Gastroesophageal sphincter (tissue), 4 donors: Measurements from ENCODE around the gene LPAR5. TPM values are rescaled to one million over a fixed set of nuclear protein-coding genes. Genes with fewer than 3 reads are reported as not detected.

ENCODE experiments used
- ATAC-seq: fragments of 150-250 bp; one replicate; pipeline ENCODE4 v1.9.1; 2016; ENCODE audit warnings: mild to moderate bottlenecking, moderate library complexity
- H3K27ac ChIP-seq, 4 donors: fragments of 200-600 bp; sonication (generic) in 3 of 4; 1 replicate in 3 of 4; 2 replicates in 1 of 4; pipeline ENCODE4 v1.5.1; 2016 to 2019
- H3K27me3 ChIP-seq: fragments of 200-600 bp; sonication (generic); one replicate; pipeline ENCODE4 v1.5.1; 2019
- H3K36me3 ChIP-seq, 2 donors: fragments of 200-600 bp; sonication (generic); one replicate each; pipeline ENCODE4 v1.5.1; 2019; ENCODE audit warnings: control low read depth in 1 of 2
- H3K4me1 ChIP-seq, 3 donors: fragments of 200-600 bp; sonication (generic); 1 replicate in 2 of 3; 2 replicates in 1 of 3; pipeline ENCODE4 v1.5.1; 2016 to 2019; ENCODE audit warnings: control low read depth in 2 of 3
- H3K4me3 ChIP-seq, 2 donors: fragments of 200-600 bp; sonication (generic); one replicate each; pipeline ENCODE4 v1.5.1; 2019; ENCODE audit warnings: mild to moderate bottlenecking in 1 of 2, moderate library complexity in 1 of 2
- H3K9me3 ChIP-seq, 3 donors: fragments of 200-600 bp; sonication (generic); one replicate each; pipeline ENCODE4 v1.5.1; 2017 to 2019; ENCODE audit warnings: control low read depth in 2 of 3
- EP300 ChIP-seq: sonication (generic); formaldehyde crosslinking; IDR thresholded peaks from one replicate; pipeline ENCODE4 v1.6.1; 2017; ENCODE audit warnings: antibody characterized with exemption, mild to moderate bottlenecking
- POLR2A ChIP-seq, 2 donors: fragments of 450-650 bp; IDR thresholded peaks; one replicate each; pipeline ENCODE4 v1.6.1; 2017; ENCODE audit warnings: antibody characterized with exemption in 2 of 2, mild to moderate bottlenecking in 2 of 2, moderate library complexity in 1 of 2
- POLR2AphosphoS5 ChIP-seq: sonication (generic); formaldehyde crosslinking; IDR thresholded peaks from one replicate; pipeline ENCODE4 v1.6.1; 2017; ENCODE audit warnings: antibody characterized with exemption
- WGBS, 2 donors: methylation state at CpG; one replicate each; pipeline ENCODE4 v1.1.5; 2018; ENCODE audit warnings: low coverage in 1 of 2; 5-methylcytosine and 5-hydroxymethylcytosine counted together
- total RNA-seq, 4 donors: library from RNA; depleted of rRNA; stranded (reverse); fragments of >200 nt; gene quantifications; one replicate each; pipeline ENCODE4 v1.1.0, GENCODE V29; 2016
- TF ChIP-seq, protein P1 (sequence below), 4 experiments: fragments of 200-600 bp in 2 of 4; fragments of 450-650 bp in 2 of 4; sonication (generic) in 1 of 4; IDR thresholded peaks; one replicate each; pipeline ENCODE4 v1.5.1; 2017 to 2019; ENCODE audit warnings: antibody characterized with exemption in 4 of 4, mild to moderate bottlenecking in 2 of 4, moderate library complexity in 2 of 4

The LPAR5 gene
- total RNA-seq, 4 donors from 2014 or later, result 0.47 to 2.0 (median 1.2) TPM

DNA sequence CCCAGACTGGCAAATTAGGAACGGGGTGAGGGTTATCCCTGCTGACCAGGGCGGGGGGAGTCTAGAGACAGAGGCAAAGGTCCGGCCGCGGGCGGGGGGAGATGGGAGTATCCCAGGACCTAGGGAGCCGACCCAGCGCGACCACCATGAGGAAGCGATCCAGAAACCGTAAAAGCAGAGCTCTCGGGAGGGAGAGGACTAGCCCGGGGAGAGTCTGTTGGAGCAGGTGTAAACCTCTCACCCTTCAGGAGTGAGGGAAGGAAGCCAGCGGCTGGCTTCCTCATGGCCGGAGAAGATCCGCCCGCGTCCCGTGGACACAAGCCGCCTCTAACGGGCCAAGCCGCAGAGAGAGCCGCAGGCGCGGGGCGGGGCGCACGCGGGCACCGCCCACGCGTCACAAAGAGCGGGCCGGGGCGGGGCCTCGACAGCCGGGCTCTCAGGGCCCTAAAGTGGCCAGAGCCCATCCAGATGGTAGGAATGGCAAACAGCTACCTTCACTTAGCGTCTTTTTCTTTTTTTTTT is 11.4 kb upstream of the LPAR5 start, which contains the start of gene ACRBP:
ACRBP (minus strand) TSS at position 350 of the 522 bp plus-strand sequence; CDS start at position 284, 66 bp downstream.
- peaks cover 0 to 44% of the 10 kb centered on the region in 2 donors for H3K36me3 ChIP-seq
- WGBS, 2 donors, result 0 to 2% methylated on average over 5 to 11 of the region's 38 CpGs
- H3K27ac ChIP-seq, result peak within 1 kb of the TSS in 3 of 4 donors; percentile 67 to 74 (median 73)
- H3K27me3 ChIP-seq, result no peaks in the 10 kb centered on the region
- H3K9me3 ChIP-seq, result no peaks in the 10 kb centered on the region
- peak; percentile 95 for ATAC-seq
- H3K4me3 ChIP-seq, result peak within 1 kb of the TSS; percentile 46 to 60
- peaks cover 0 to 14% (median 0%) of the 10 kb centered on the region in 3 donors for H3K4me1 ChIP-seq
- no peak for TF ChIP-seq EP300
- TF ChIP-seq, protein P1, sequence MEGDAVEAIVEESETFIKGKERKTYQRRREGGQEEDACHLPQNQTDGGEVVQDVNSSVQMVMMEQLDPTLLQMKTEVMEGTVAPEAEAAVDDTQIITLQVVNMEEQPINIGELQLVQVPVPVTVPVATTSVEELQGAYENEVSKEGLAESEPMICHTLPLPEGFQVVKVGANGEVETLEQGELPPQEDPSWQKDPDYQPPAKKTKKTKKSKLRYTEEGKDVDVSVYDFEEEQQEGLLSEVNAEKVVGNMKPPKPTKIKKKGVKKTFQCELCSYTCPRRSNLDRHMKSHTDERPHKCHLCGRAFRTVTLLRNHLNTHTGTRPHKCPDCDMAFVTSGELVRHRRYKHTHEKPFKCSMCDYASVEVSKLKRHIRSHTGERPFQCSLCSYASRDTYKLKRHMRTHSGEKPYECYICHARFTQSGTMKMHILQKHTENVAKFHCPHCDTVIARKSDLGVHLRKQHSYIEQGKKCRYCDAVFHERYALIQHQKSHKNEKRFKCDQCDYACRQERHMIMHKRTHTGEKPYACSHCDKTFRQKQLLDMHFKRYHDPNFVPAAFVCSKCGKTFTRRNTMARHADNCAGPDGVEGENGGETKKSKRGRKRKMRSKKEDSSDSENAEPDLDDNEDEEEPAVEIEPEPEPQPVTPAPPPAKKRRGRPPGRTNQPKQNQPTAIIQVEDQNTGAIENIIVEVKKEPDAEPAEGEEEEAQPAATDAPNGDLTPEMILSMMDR (IDR thresholded peaks at IDR 0.05), result no peak
- TF ChIP-seq POLR2AphosphoS5, result peak; percentile 40
- TF ChIP-seq POLR2A (IDR thresholded peaks at IDR 0.05), result peak; percentile 18 to 21

DNA sequence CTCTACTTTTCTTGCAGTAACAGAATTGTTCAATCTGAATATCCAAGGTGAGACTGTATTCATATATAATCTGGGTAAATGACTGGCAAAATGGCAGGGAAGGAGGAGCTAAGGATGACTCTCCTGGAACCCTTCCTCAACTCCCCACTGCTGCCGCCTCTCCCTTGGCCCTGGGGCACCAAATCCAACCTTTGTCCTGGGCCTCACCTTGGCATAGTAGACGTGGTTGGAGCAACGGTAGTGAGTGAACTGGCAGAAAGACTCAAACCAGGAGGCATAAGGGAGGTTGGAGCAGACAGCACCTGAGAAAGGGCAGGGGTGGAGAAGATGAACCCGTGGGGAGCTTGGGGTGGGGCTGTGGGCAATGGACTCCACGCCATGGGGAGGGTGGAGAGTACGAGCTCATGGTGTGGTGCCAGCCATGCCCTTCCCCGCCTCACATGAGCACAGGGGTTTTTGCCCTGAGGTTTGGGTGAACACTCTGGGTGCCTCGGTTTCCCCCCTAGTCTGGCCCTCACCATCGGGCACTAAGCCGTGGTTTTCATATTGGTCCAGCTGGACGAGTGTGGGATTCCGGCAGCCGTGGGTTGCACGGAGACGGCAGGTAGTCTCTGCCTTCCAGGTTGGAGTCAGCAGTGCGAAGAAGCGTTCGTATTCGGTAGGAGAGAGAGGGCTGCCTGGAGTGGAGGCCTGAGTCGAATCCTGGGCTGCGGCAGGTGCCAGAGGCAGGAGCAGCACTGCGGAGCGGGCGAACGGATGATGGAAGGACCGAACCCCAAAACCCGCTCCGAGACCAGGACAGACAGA is 10.7 kb upstream of the LPAR5 start:
- peak overlapping the region; percentile 46 to 60 for H3K4me3 ChIP-seq
- peaks cover 0 to 14% (median 0%) of the 10 kb centered on the region in 3 donors for H3K4me1 ChIP-seq
- 52 to 82% methylated on average over 2 to 13 of the region's 28 CpGs for WGBS, 2 donors
- peak overlapping the region in 3 of 4 donors; percentile 67 to 74 (median 73) for H3K27ac ChIP-seq
- H3K27me3 ChIP-seq, result no peaks in the 10 kb centered on the region
- H3K9me3 ChIP-seq, result no peaks in the 10 kb centered on the region
- H3K36me3 ChIP-seq, result peaks cover 0 to 37% of the 10 kb centered on the region in 2 donors
- TF ChIP-seq POLR2A (IDR thresholded peaks at IDR 0.05), result no peak
- TF ChIP-seq, protein P1 (IDR thresholded peaks at IDR 0.05), result no peak
- TF ChIP-seq POLR2AphosphoS5, result no peak
- TF ChIP-seq EP300, result no peak
- ATAC-seq, result peak; percentile 9

- 17 to 20% methylated on average over 1 to 4 of the region's 5 CpGs for WGBS, 2 donors
- Histone ChIP-seq H3K4me3 (no peak overlapping the region), H3K36me3 (peaks cover 0 to 21% of the 10 kb centered on the region in 2 donors), H3K4me1 (peaks cover 0 to 14% (median 0%) of the 10 kb centered on the region in 3 donors), H3K27ac (peak overlapping the region in 1 of 4 donors; percentile 39), H3K27me3 (no peaks in the 10 kb centered on the region), H3K9me3 (no peaks in the 10 kb centered on the region)
- no peak for ATAC-seq
- TF ChIP-seq POLR2A (IDR thresholded peaks at IDR 0.05) (no peak), EP300 (no peak)
- TF ChIP-seq, protein P1 (IDR thresholded peaks at IDR 0.05), result peak in 1 of 4 experiments; percentile 46
Measured at GRCh38 chr12:6644903-6645302, 9.1 kb upstream of the LPAR5 start.

- WGBS, 2 donors, result 71% methylated on average over 3 of the region's 6 CpGs; no CpG with 5 or more reads in 1 of the 2 donors
- TF ChIP-seq POLR2A (IDR thresholded peaks at IDR 0.05) (no peak), POLR2AphosphoS5 (no peak), EP300 (no peak)
- TF ChIP-seq, protein P1 (IDR thresholded peaks at IDR 0.05), result no peak
- H3K27ac ChIP-seq, result peak overlapping the region in 1 of 4 donors; percentile 39
- peak; percentile 20 for ATAC-seq
- peaks cover 0 to 15% of the 10 kb centered on the region in 2 donors for H3K36me3 ChIP-seq
- peaks cover 0 to 14% (median 0%) of the 10 kb centered on the region in 3 donors for H3K4me1 ChIP-seq
- H3K4me3 ChIP-seq, result no peak overlapping the region
- no peaks in the 10 kb centered on the region for H3K27me3 ChIP-seq
- no peaks in the 10 kb centered on the region for H3K9me3 ChIP-seq
Measured at GRCh38 chr12:6644257-6644596, 8.5 kb upstream of the LPAR5 start.
